HG03521 (cell line): Measurements from ENCODE around the gene UFSP2.

Source experiments
- ATAC-seq: cut with Tn5 transposase; IDR thresholded peaks from one replicate; pipeline ENCODE4 v1.9.1; 2021; ENCODE audit warnings: mild to moderate bottlenecking, moderate library complexity; ENCODE audit not compliant: unreplicated experiment

Gene UFSP2

GRCh38 chr4:185357733-185358440 lies 67.9 kb downstream of the UFSP2 start:
- no peak for ATAC-seq

DNA sequence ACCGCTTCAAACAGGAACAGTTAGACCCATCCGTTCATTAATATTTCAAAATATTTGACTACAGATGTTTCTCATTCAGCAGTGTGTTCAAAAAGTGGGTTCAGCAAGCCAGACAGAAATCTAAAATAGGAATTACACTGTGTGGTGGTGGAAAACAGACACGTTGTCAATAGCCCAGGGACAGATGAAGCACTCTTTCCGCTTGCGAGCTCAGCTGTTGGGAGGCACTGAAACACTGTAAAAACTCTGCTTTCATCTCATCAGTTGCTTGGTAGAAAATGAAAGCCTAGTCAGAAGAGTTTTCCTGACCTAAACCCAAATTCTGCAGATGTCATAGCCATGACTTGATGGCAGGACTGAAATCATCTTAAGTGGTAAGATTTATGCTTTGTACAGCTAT lies 68.6 kb downstream of the UFSP2 start:
- ATAC-seq: no peak

DNA sequence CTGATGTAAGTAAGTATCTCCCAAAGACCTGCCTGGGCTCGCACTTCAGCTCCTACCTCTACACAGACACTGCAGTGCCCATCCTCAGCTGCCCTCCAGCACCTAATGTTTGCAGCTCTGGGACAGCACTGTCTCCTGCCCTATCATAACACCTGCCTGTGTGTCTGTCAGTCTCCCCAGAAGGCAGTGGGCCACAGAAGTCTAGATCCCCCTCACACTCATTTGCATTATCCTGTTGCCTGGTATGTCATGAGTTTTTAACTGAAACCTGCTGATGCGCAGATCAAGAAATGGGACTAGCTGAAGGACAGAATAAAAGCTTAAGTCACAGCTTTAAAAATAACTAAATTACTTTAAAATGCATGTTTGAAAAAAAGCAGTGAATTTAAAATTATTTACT lies 73.0 kb downstream of the UFSP2 start:
- ATAC-seq: no peak

DNA sequence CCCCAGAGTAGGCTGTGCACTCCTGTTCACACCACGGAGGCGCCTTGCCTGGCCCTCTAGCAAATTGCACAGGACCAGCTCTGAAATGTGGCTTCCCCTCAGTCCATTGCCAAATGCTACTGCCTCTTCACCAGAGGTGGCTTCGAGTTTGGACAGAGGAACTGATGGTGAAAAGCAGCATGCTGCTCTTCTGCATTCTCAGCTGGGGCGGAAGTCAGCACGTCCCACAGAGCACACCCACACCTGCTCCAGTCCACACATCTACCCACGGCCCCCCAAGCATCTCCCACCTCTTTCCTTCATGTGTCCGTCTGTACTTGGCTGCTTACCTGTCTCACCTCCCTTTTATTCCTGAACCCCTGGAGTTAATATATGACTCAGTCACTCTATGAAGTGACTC lies 73.6 kb downstream of the UFSP2 start:
- ATAC-seq: no peak

DNA sequence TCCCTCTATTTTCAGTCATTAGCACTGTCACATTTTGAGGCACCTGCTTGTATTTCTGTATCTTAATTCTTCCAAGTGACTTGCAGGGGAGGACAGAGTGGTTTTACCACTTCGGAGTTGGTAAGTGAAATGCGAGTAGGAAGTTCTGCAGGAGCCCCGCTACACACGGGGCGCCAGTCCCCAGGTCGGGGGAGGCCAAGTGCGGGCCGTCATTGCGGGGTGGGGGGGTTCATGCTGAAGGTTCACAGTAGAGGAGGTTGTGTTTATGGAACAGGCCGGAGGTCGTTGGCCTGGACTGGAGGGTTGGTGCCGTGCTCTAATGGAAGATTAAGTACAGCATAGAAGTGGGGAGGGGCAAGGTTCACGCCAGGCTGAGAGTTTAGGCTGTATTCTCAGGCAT lies 74.1 kb downstream of the UFSP2 start:
- no peak for ATAC-seq
